Measurements from ENCODE around the gene HERC2. TPM values are rescaled to one million over a fixed set of nuclear protein-coding genes. Genes with fewer than 3 reads are reported as not detected.
"Not testable (repeated sequence)": the region's sequence is repeated elsewhere in the genome, so short reads cannot be mapped to it uniquely, and the experiment has no call there.

Gene HERC2
- total RNA-seq, 1 donor from 2014 or later: 58.5 TPM

- DNase-seq (ENCODE audit: low spot score): no peak
- H3K9me3 Mint-ChIP-seq (ENCODE audit: low read depth): peaks cover 18% of the 10 kb centered on the region
- H3K27me3 Mint-ChIP-seq (ENCODE audit: low read depth): no peaks in the 10 kb centered on the region
- no peaks in the 10 kb centered on the region for H3K4me1 Mint-ChIP-seq (ENCODE audit: low read depth)
- no peak overlapping the region for H3K27ac Mint-ChIP-seq (ENCODE audit: unreplicated experiment)
- H3K36me3 Mint-ChIP-seq (ENCODE audit: low read depth): peaks cover 52% of the 10 kb centered on the region
- H3K4me3 Mint-ChIP-seq (ENCODE audit: unreplicated experiment): no peak overlapping the region
- no peak for TF ChIP-seq CTCF (IDR thresholded peaks at IDR 0.05)
Observed at GRCh38 chr15:28246605-28247004, 75.4 kb downstream of the HERC2 start.

GRCh38 chr15:28243901-28244300 is 78.1 kb downstream of the HERC2 start:
- no peak for TF ChIP-seq CTCF (IDR thresholded peaks at IDR 0.05)
- Mint-ChIP-seq H3K4me3 (ENCODE audit: unreplicated experiment) (no peak overlapping the region), H3K4me1 (ENCODE audit: low read depth) (no peaks in the 10 kb centered on the region), H3K36me3 (ENCODE audit: low read depth) (peaks cover 49% of the 10 kb centered on the region), H3K27me3 (ENCODE audit: low read depth) (no peaks in the 10 kb centered on the region), H3K9me3 (ENCODE audit: low read depth) (peaks cover 14% of the 10 kb centered on the region), H3K27ac (ENCODE audit: unreplicated experiment) (no peak overlapping the region)
- no peak for DNase-seq (ENCODE audit: low spot score)

- H3K9me3 Mint-ChIP-seq (ENCODE audit: low read depth): peaks cover 14% of the 10 kb centered on the region
- no peak overlapping the region for H3K27ac Mint-ChIP-seq (ENCODE audit: unreplicated experiment)
- DNase-seq (ENCODE audit: low spot score): no peak
- no peak for TF ChIP-seq CTCF (IDR thresholded peaks at IDR 0.05)
- no peak overlapping the region for H3K4me3 Mint-ChIP-seq (ENCODE audit: unreplicated experiment)
- H3K36me3 Mint-ChIP-seq (ENCODE audit: low read depth): peaks cover 45% of the 10 kb centered on the region
- H3K27me3 Mint-ChIP-seq (ENCODE audit: low read depth): no peaks in the 10 kb centered on the region
- H3K4me1 Mint-ChIP-seq (ENCODE audit: low read depth): no peaks in the 10 kb centered on the region
Observed at GRCh38 chr15:28243399-28243798, 78.6 kb downstream of the HERC2 start.

- H3K9me3 Mint-ChIP-seq (ENCODE audit: low read depth); H3K27me3 Mint-ChIP-seq (ENCODE audit: low read depth); H3K27ac Mint-ChIP-seq (ENCODE audit: unreplicated experiment); H3K4me1 Mint-ChIP-seq (ENCODE audit: low read depth); DNase-seq (ENCODE audit: low spot score); H3K4me3 Mint-ChIP-seq (ENCODE audit: unreplicated experiment): not testable (repeated sequence)
- H3K36me3 Mint-ChIP-seq (ENCODE audit: low read depth): peaks cover 28% of the 10 kb centered on the region
Observed at GRCh38 chr15:28238296-28238695, 83.7 kb downstream of the HERC2 start.

GRCh38 chr15:28231743-28232142 is 90.2 kb downstream of the HERC2 start:
- H3K4me1 Mint-ChIP-seq (ENCODE audit: low read depth); H3K4me3 Mint-ChIP-seq (ENCODE audit: unreplicated experiment); H3K27ac Mint-ChIP-seq (ENCODE audit: unreplicated experiment); DNase-seq (ENCODE audit: low spot score); H3K27me3 Mint-ChIP-seq (ENCODE audit: low read depth); H3K9me3 Mint-ChIP-seq (ENCODE audit: low read depth): not testable (repeated sequence)
- peaks cover 27% of the 10 kb centered on the region for H3K36me3 Mint-ChIP-seq (ENCODE audit: low read depth)

- peaks cover 30% of the 10 kb centered on the region for H3K36me3 Mint-ChIP-seq (ENCODE audit: low read depth)
- not testable (repeated sequence) for H3K27ac Mint-ChIP-seq (ENCODE audit: unreplicated experiment); H3K4me1 Mint-ChIP-seq (ENCODE audit: low read depth); H3K4me3 Mint-ChIP-seq (ENCODE audit: unreplicated experiment); DNase-seq (ENCODE audit: low spot score); H3K9me3 Mint-ChIP-seq (ENCODE audit: low read depth); H3K27me3 Mint-ChIP-seq (ENCODE audit: low read depth)
Observed at GRCh38 chr15:28231336-28231735, 90.6 kb downstream of the HERC2 start.

- H3K4me3 Mint-ChIP-seq (ENCODE audit: unreplicated experiment); H3K27ac Mint-ChIP-seq (ENCODE audit: unreplicated experiment); H3K4me1 Mint-ChIP-seq (ENCODE audit: low read depth); H3K27me3 Mint-ChIP-seq (ENCODE audit: low read depth); DNase-seq (ENCODE audit: low spot score); H3K9me3 Mint-ChIP-seq (ENCODE audit: low read depth): not testable (repeated sequence)
- peaks cover 35% of the 10 kb centered on the region for H3K36me3 Mint-ChIP-seq (ENCODE audit: low read depth)
Observed at GRCh38 chr15:28228990-28229640, 92.9 kb downstream of the HERC2 start.

All from chondrocyte (in vitro differentiated cells).